NB4 (cell line): ENCODE measurements around the gene NAA30.

Source experiments
- POLR2A ChIP-seq: IDR thresholded peaks from 2 replicates; pipeline ENCODE4 v1.6.1; 2011; ENCODE audit warnings: mild to moderate bottlenecking; ENCODE audit not compliant: insufficient read length; ENCODE audit errors: extremely low read depth
- TF ChIP-seq, protein P1 (sequence below): IDR thresholded peaks from one replicate; pipeline ENCODE4 v1.5.1; 2012; ENCODE audit warnings: low read depth, low read length

DNA sequence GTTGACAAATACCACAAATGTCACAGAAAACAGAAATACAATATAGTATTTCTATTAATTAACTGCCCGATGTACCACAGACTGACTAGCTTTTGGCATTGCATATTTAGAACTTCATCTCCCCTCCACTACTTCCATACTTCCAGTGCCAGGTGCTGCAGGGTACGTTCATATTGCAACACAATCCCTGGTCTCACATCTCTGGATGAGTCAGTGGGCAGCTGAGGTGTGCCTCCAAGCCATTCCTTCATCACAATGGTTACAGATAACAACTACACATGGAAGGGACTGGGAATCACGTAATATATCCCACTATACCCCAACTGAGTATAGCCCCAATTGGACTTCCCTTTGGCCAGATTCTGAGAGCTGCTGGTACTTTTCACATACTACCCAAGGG is 72.2 kb downstream of the NAA30 start:
- TF ChIP-seq, protein P1, sequence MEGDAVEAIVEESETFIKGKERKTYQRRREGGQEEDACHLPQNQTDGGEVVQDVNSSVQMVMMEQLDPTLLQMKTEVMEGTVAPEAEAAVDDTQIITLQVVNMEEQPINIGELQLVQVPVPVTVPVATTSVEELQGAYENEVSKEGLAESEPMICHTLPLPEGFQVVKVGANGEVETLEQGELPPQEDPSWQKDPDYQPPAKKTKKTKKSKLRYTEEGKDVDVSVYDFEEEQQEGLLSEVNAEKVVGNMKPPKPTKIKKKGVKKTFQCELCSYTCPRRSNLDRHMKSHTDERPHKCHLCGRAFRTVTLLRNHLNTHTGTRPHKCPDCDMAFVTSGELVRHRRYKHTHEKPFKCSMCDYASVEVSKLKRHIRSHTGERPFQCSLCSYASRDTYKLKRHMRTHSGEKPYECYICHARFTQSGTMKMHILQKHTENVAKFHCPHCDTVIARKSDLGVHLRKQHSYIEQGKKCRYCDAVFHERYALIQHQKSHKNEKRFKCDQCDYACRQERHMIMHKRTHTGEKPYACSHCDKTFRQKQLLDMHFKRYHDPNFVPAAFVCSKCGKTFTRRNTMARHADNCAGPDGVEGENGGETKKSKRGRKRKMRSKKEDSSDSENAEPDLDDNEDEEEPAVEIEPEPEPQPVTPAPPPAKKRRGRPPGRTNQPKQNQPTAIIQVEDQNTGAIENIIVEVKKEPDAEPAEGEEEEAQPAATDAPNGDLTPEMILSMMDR = no peak
- TF ChIP-seq POLR2A = no peak
